Measurements from ENCODE around the gene ZSWIM8. TPM values are rescaled to one million over a fixed set of nuclear protein-coding genes. Genes with fewer than 3 reads are reported as not detected.

Gene ZSWIM8
- total and polyA plus RNA-seq, 2 donors (not counting 1 experiment from before 2014, with no cell fraction given): 110 to 147 TPM

DNA sequence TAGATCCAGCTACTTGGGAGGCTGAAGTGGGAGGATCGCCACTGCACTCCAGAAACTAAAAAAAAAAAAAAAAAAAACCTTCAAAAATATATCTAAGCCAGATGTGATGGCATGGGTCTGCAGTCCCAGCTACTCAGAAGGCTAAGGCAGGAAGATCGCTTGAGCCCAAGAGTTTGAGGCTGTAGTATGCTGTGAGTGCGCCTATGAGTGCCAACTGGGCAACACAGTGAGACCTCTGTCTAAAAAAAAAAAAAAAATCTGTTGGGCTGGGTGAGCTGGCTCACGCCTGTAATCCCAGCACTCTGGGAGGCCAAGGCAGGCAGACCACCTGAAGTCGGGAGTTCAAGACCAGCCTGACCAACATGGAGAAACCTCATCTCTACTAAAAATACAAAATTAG is 6.4 kb upstream of the ZSWIM8 start:
- no peak for ATAC-seq (ENCODE audit: low read depth)
- no peak overlapping the region for H3K4me3 ChIP-seq (ENCODE audit: control extremely low read depth in 1 of 5, extremely low read depth in 1 of 5, insufficient read depth in 1 of 5, low read depth in 2 of 5, low read length in 4 of 5)
- H3K9me3 ChIP-seq (ENCODE audit: control extremely low read depth in 1 of 3, control insufficient read depth in 2 of 3, insufficient read depth in 1 of 3, low read length in 2 of 3): no peaks in the 10 kb centered on the region
- H3K36me3 ChIP-seq (replicated peaks in 1 of 2; ENCODE audit: control extremely low read depth in 1 of 2, control insufficient read depth in 1 of 2, extremely low read depth in 1 of 2, insufficient read depth in 2 of 2, low read length in 1 of 2): peaks cover 0 to 27% of the 10 kb centered on the region in 2 experiments
- Mint-ChIP-seq H3K9me3 (ENCODE audit: insufficient read depth) (no peaks in the 10 kb centered on the region), H3K27ac (no peak overlapping the region), H3K27me3 (no peaks in the 10 kb centered on the region), H3K4me1 (peaks cover 55% of the 10 kb centered on the region), H3K4me3 (no peak overlapping the region)
- H3K4me2 ChIP-seq (replicated peaks; ENCODE audit: low read depth, low read length, poor library complexity, severe bottlenecking): no peak overlapping the region
- WGBS (ENCODE audit: insufficient coverage): 80% methylated on average over 1 of the region's 5 CpGs
- H4K20me1 ChIP-seq (ENCODE audit: control insufficient read depth, insufficient read depth, low read length, poor library complexity, severe bottlenecking): peaks cover 6% of the 10 kb centered on the region
- no peak for DNase-seq
- POLR2A ChIA-PET: no interaction called here
- H3K27ac ChIP-seq (ENCODE audit: low read length in 2 of 2): no peak overlapping the region
- H3K79me2 ChIP-seq (ENCODE audit: control insufficient read depth, insufficient read depth, low read length): peaks cover 84% of the 10 kb centered on the region
- CTCF ChIA-PET: interaction anchor here (0.6 to 0.7 kb wide), 2 partner anchors 74 to 215 kb away, joined by 3 read pairs; no protein-coding TSS in a partner anchor
- H3K4me1 ChIP-seq (ENCODE audit: control insufficient read depth in 2 of 2, insufficient read depth in 2 of 2, low read length in 2 of 2): peaks cover 33 to 42% of the 10 kb centered on the region in 2 donors
- intact Hi-C loops (cut with micrococcal nuclease): no loop called here
- no peak overlapping the region for H3K9ac ChIP-seq (ENCODE audit: low read length)
- H2AFZ ChIP-seq (ENCODE audit: insufficient read depth, low read depth, low read length, poor library complexity, severe bottlenecking): no peak overlapping the region
- no peaks in the 10 kb centered on the region for H3K27me3 ChIP-seq (replicated peaks in 1 of 4; ENCODE audit: control extremely low read depth in 1 of 4, control insufficient read depth in 3 of 4, insufficient read depth in 4 of 4, low read length in 3 of 4)
- TF ChIP-seq EZH2 (IDR thresholded peaks at IDR 0.05; ENCODE audit: borderline replicate concordance, insufficient read depth, low read depth, low read length, poor library complexity, severe bottlenecking) (no peak), CTCF (IDR thresholded peaks at IDR 0.05) (no peak)

DNA sequence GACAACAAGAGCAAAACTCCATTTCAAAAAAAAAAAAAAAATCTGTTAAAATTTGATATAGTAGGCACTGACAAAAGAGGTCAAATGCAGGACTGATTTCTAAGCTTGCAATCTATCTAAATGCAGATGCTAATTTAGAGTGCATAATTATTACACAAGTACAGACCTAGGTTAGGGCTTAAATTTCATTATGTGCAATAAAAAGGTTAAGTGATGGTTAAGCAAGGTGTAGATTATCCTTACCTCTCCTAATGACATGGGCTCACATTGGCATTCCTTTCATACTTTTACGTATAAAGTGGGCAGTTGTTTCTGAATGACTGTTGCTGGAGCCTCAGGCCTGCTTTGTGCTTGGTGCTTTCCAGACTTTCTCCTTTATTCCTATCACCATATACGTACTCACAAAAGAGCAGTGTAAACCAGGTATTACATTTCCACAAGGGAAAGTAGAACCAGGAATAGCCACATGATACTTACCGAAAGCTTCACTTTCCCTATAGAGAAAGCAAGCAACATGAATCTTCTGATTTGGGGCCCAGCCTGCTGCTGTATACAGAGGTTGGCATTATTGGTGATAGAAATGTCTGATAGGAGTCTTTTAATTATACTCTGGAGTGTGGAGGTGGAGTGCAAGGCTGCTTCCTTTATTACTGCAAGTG is 5.7 kb upstream of the ZSWIM8 start:
- 77% methylated on average over 1 of the region's 3 CpGs for WGBS (ENCODE audit: insufficient coverage)
- H3K9me3 Mint-ChIP-seq (ENCODE audit: insufficient read depth): no peaks in the 10 kb centered on the region
- Histone ChIP-seq H3K9ac (ENCODE audit: low read length) (no peak overlapping the region), H3K4me3 (ENCODE audit: control extremely low read depth in 1 of 5, extremely low read depth in 1 of 5, insufficient read depth in 1 of 5, low read depth in 2 of 5, low read length in 4 of 5) (no peak overlapping the region), H3K27me3 (replicated peaks in 1 of 4; ENCODE audit: control extremely low read depth in 1 of 4, control insufficient read depth in 3 of 4, insufficient read depth in 4 of 4, low read length in 3 of 4) (no peaks in the 10 kb centered on the region), H3K36me3 (replicated peaks in 1 of 2; ENCODE audit: control extremely low read depth in 1 of 2, control insufficient read depth in 1 of 2, extremely low read depth in 1 of 2, insufficient read depth in 2 of 2, low read length in 1 of 2) (peaks cover 0 to 26% of the 10 kb centered on the region in 2 experiments), H4K20me1 (ENCODE audit: control insufficient read depth, insufficient read depth, low read length, poor library complexity, severe bottlenecking) (peaks cover 6% of the 10 kb centered on the region), H3K4me1 (ENCODE audit: control insufficient read depth in 2 of 2, insufficient read depth in 2 of 2, low read length in 2 of 2) (peaks cover 28 to 35% of the 10 kb centered on the region in 2 donors), H2AFZ (ENCODE audit: insufficient read depth, low read depth, low read length, poor library complexity, severe bottlenecking) (no peak overlapping the region), H3K27ac (ENCODE audit: low read length in 2 of 2) (no peak overlapping the region), H3K4me2 (replicated peaks; ENCODE audit: low read depth, low read length, poor library complexity, severe bottlenecking) (no peak overlapping the region), H3K79me2 (ENCODE audit: control insufficient read depth, insufficient read depth, low read length) (peaks cover 81% of the 10 kb centered on the region), H3K9me3 (ENCODE audit: control extremely low read depth in 1 of 3, control insufficient read depth in 2 of 3, insufficient read depth in 1 of 3, low read length in 2 of 3) (no peaks in the 10 kb centered on the region)
- no peak for DNase-seq
- no peaks in the 10 kb centered on the region for H3K27me3 Mint-ChIP-seq
- POLR2A ChIA-PET: no interaction called here
- peak overlapping the region; percentile 53 for H3K4me3 Mint-ChIP-seq
- H3K27ac Mint-ChIP-seq: peak overlapping the region; percentile 32
- CTCF ChIA-PET: interaction anchor here (0.6 to 0.7 kb wide), 2 partner anchors 73 to 214 kb away, joined by 3 read pairs; no protein-coding TSS in a partner anchor
- no peak for ATAC-seq (ENCODE audit: low read depth)
- intact Hi-C loops (cut with micrococcal nuclease): no loop called here
- peaks cover 48% of the 10 kb centered on the region for H3K4me1 Mint-ChIP-seq
- TF ChIP-seq EZH2 (IDR thresholded peaks at IDR 0.05; ENCODE audit: borderline replicate concordance, insufficient read depth, low read depth, low read length, poor library complexity, severe bottlenecking) (no peak), CTCF (IDR thresholded peaks at IDR 0.05) (no peak)

Data from B cell (primary cell).